ENCODE measurements around the gene NFIX.

GRCh38 chr19:13035820-13036365, 40.6 kb downstream of the NFIX start:
- TF ChIP-seq CTCF (conservative IDR thresholded peaks at IDR 0.05 in 1 of 2, IDR thresholded peaks at IDR 0.05 in 1 of 2; ENCODE audit: low read depth in 1 of 2, low read length in 2 of 2) (no peak), EZH2 (IDR thresholded peaks at IDR 0.05; ENCODE audit: low read length, missing control alignments) (no peak)
